Fibroblast of lung (primary cell): ENCODE data around the gene GRIK4. TPM values are rescaled to one million over a fixed set of nuclear protein-coding genes. Genes with fewer than 3 reads are reported as not detected.

Experiments used
- DNase-seq, 2 donors: peaks; one replicate each; pipeline versions ENCODE4 v3.0.0 to v3.0.0-alpha.2; 2010; ENCODE audit warnings: low read depth in 2 of 2
- H2AFZ ChIP-seq: 2 replicates; pipeline ENCODE4 v1.5.1; 2012; ENCODE audit warnings: low read length, control low read depth, inconsistent platforms
- H3K27ac ChIP-seq: 2 replicates; pipeline ENCODE4 v1.5.1; 2011; ENCODE audit warnings: low read length, control low read depth; ENCODE audit not compliant: insufficient read depth
- H3K27me3 ChIP-seq: 2 replicates; pipeline ENCODE4 v1.5.1; 2011; ENCODE audit warnings: mild to moderate bottlenecking, low read length; ENCODE audit not compliant: control insufficient read depth, insufficient read depth
- H3K36me3 ChIP-seq: 2 replicates; pipeline ENCODE4 v1.5.1; 2011; ENCODE audit warnings: low read length; ENCODE audit not compliant: control insufficient read depth, insufficient read depth
- H3K4me1 ChIP-seq: 2 replicates; pipeline ENCODE4 v1.5.1; 2011; ENCODE audit warnings: low read length; ENCODE audit not compliant: control insufficient read depth, insufficient read depth; ENCODE audit errors: extremely low read depth
- H3K4me2 ChIP-seq: 2 replicates; pipeline ENCODE4 v1.5.1; 2011; ENCODE audit warnings: low read length, control low read depth; ENCODE audit not compliant: insufficient read depth; ENCODE audit errors: extremely low read depth
- H3K4me3 ChIP-seq, 4 experiments: fragments of 200-600 bp in 1 of 4; sonication (generic) in 1 of 4; replicated peaks in 1 of 4; 2 replicates each; pipeline ENCODE4 v1.5.1; 2011 to 2016; ENCODE audit warnings: low read length in 4 of 4, low read depth in 3 of 4, mild to moderate bottlenecking in 3 of 4, control low read depth in 2 of 4, inconsistent platforms in 1 of 4, mixed read lengths in 1 of 4; ENCODE audit not compliant: insufficient read depth in 1 of 4; ENCODE audit errors: control extremely low read depth in 1 of 4
- H3K79me2 ChIP-seq: 2 replicates; pipeline ENCODE4 v1.5.1; 2012; ENCODE audit warnings: mild to moderate bottlenecking, low read length, inconsistent platforms; ENCODE audit not compliant: control insufficient read depth, insufficient read depth
- H3K9ac ChIP-seq: 2 replicates; pipeline ENCODE4 v1.5.1; 2011; ENCODE audit warnings: mild to moderate bottlenecking, low read length, control low read depth; ENCODE audit not compliant: insufficient read depth
- H3K9me3 ChIP-seq: 2 replicates; pipeline ENCODE4 v1.5.1; 2012; ENCODE audit warnings: low read depth, low read length; ENCODE audit not compliant: control insufficient read depth, insufficient read depth
- H4K20me1 ChIP-seq: 2 replicates; pipeline ENCODE4 v1.5.1; 2011; ENCODE audit warnings: low read length; ENCODE audit not compliant: control insufficient read depth, insufficient read depth; ENCODE audit errors: extremely low read depth
- EZH2 ChIP-seq: IDR thresholded peaks from 2 replicates; pipeline ENCODE4 v1.5.1; 2012; ENCODE audit warnings: low read length, control low read depth, mild to moderate bottlenecking; ENCODE audit errors: missing control alignments
- polyA plus RNA-seq, 2 donors: library from polyadenylated mRNA; depleted of rRNA in 1 of 2; stranded (reverse) in 1 of 2; unstranded in 1 of 2; fragments of >200 nt; gene quantifications; 2 replicates each; pipeline ENCODE4 v1.2.1, GENCODE V29; 2011 to 2012; ENCODE audit warnings: missing spikeins in 1 of 2
- total RNA-seq: library from RNA; depleted of rRNA; stranded (reverse); fragments of >200 nt; gene quantifications from 2 replicates; pipeline ENCODE4 v1.2.1, GENCODE V29; 2014
- TF ChIP-seq, protein P1 (sequence below), 2 donors: IDR thresholded peaks in 1 of 2; conservative IDR thresholded peaks in 1 of 2; 1 replicate in 1 of 2; 2 replicates in 1 of 2; pipeline ENCODE4 v1.5.1; 2011 to 2012; ENCODE audit warnings: low read length in 2 of 2, control low read depth in 1 of 2, inconsistent platforms in 1 of 2, low read depth in 1 of 2, mild to moderate bottlenecking in 1 of 2

Gene GRIK4
- total and polyA plus RNA-seq, 2 donors (not counting 1 experiment from before 2014, with no cell fraction given) = 0.17 to 1.5 TPM

DNA sequence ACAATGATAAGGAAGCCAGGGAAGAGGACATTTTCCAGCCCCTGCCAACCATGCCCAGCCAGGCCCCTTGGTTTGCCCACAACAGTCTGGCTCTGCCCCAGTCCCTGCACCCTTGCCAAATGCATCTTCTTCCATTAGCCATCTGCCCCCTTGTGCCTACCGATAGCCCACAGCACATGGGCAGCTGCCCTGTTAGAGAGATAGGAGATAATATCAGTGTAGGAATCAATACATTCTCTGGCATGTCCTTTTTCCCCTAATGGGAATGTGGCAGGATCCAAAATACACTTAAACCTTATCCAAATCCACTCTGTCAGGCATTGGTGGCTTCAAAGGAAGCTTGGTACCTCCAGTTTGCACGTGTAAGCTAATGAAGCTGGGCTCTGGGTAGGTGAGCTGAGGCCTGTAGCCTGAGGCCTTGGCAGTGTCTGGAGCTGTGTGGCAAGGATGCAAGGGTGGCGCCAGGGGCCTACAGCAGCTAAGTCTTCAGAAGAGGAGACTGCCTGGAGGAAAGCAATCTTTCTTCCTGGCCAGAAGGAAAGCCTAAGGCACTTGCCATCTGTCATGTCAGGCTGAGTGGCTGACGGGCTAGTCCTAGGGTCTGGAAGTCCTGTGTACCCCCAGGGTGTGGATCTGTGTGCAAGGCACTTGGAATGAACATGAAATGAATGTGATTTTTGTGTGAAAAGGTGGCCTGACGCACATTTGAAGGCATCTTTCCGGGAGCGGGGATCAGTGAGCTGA is 348.2 kb downstream of the GRIK4 start:
- Histone ChIP-seq H3K9me3 (no peaks in the 10 kb centered on the region), H3K4me2 (no peak overlapping the region), H3K36me3 (no peaks in the 10 kb centered on the region), H3K4me1 (no peaks in the 10 kb centered on the region), H2AFZ (no peak overlapping the region), H3K79me2 (no peaks in the 10 kb centered on the region), H3K27ac (no peak overlapping the region), H3K4me3 (no peak overlapping the region), H3K9ac (no peak overlapping the region), H3K27me3 (no peaks in the 10 kb centered on the region), H4K20me1 (no peaks in the 10 kb centered on the region)
- TF ChIP-seq, protein P1, sequence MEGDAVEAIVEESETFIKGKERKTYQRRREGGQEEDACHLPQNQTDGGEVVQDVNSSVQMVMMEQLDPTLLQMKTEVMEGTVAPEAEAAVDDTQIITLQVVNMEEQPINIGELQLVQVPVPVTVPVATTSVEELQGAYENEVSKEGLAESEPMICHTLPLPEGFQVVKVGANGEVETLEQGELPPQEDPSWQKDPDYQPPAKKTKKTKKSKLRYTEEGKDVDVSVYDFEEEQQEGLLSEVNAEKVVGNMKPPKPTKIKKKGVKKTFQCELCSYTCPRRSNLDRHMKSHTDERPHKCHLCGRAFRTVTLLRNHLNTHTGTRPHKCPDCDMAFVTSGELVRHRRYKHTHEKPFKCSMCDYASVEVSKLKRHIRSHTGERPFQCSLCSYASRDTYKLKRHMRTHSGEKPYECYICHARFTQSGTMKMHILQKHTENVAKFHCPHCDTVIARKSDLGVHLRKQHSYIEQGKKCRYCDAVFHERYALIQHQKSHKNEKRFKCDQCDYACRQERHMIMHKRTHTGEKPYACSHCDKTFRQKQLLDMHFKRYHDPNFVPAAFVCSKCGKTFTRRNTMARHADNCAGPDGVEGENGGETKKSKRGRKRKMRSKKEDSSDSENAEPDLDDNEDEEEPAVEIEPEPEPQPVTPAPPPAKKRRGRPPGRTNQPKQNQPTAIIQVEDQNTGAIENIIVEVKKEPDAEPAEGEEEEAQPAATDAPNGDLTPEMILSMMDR (conservative IDR thresholded peaks at IDR 0.05 in 1 of 2, IDR thresholded peaks at IDR 0.05 in 1 of 2; ENCODE audit: low read depth in 1 of 2, low read length in 2 of 2) = no peak
- TF ChIP-seq EZH2 = no peak
- DNase-seq = no peak

GRCh38 chr11:120863359-120863758 is 351.8 kb downstream of the GRIK4 start:
- H2AFZ ChIP-seq = no peak overlapping the region

GRCh38 chr11:120867024-120867423 is 355.5 kb downstream of the GRIK4 start:
- Histone ChIP-seq H3K4me1 (no peaks in the 10 kb centered on the region), H3K9me3 (no peaks in the 10 kb centered on the region), H3K27me3 (no peaks in the 10 kb centered on the region), H3K79me2 (no peaks in the 10 kb centered on the region), H3K4me3 (no peak overlapping the region), H2AFZ (no peak overlapping the region), H3K27ac (no peak overlapping the region), H3K36me3 (no peaks in the 10 kb centered on the region), H4K20me1 (no peaks in the 10 kb centered on the region), H3K9ac (no peak overlapping the region), H3K4me2 (no peak overlapping the region)
- TF ChIP-seq, protein P1 (conservative IDR thresholded peaks at IDR 0.05 in 1 of 2, IDR thresholded peaks at IDR 0.05 in 1 of 2; ENCODE audit: low read depth in 1 of 2, low read length in 2 of 2) = no peak
- no peak for TF ChIP-seq EZH2
- DNase-seq = no peak

More at GRCh38 chr11:120863359-120863758, 351.8 kb downstream of the GRIK4 start:
- Histone ChIP-seq H3K4me3 (no peak overlapping the region), H3K4me1 (no peaks in the 10 kb centered on the region), H3K36me3 (no peaks in the 10 kb centered on the region), H3K27me3 (no peaks in the 10 kb centered on the region), H3K4me2 (no peak overlapping the region), H3K79me2 (no peaks in the 10 kb centered on the region), H3K9ac (no peak overlapping the region), H3K9me3 (no peaks in the 10 kb centered on the region), H3K27ac (no peak overlapping the region), H4K20me1 (no peaks in the 10 kb centered on the region)
- peak in 1 of 2 donors; percentile 45 for DNase-seq
- no peak for TF ChIP-seq EZH2
- TF ChIP-seq, protein P1 (conservative IDR thresholded peaks at IDR 0.05 in 1 of 2, IDR thresholded peaks at IDR 0.05 in 1 of 2; ENCODE audit: low read depth in 1 of 2, low read length in 2 of 2) = no peak
